Stomach (tissue), 9 donors: ENCODE measurements around the gene LIPG. TPM values are rescaled to one million over a fixed set of nuclear protein-coding genes. Genes with fewer than 3 reads are reported as not detected.

ENCODE experiments used
- DNase-seq, 2 donors: peaks; one replicate each; pipeline versions ENCODE4 v3.0.0 to v3.0.0-alpha.2; 2013 to 2019
- H3K27ac ChIP-seq, 5 donors: fragments of 200-600 bp in 4 of 5; sonication (generic) in 4 of 5; one replicate each; pipeline ENCODE4 v1.5.1; 2013 to 2019; ENCODE audit warnings: mild to moderate bottlenecking in 1 of 5, moderate library complexity in 1 of 5
- H3K27me3 ChIP-seq, 3 donors: fragments of 200-600 bp; sonication (generic); one replicate each; pipeline ENCODE4 v1.5.1; 2017 to 2019; ENCODE audit warnings: mixed run types in 1 of 3
- H3K36me3 ChIP-seq, 4 donors: fragments of 200-600 bp; sonication (generic); 1 replicate in 3 of 4; 2 replicates in 1 of 4; pipeline ENCODE4 v1.5.1; 2016 to 2019
- H3K4me1 ChIP-seq, 4 donors: fragments of 200-600 bp; sonication (generic); one replicate each; pipeline ENCODE4 v1.5.1; 2016 to 2019
- H3K4me3 ChIP-seq, 4 donors: fragments of 200-600 bp; sonication (generic) in 3 of 4; one replicate each; pipeline ENCODE4 v1.5.1; 2016 to 2019; ENCODE audit warnings: mild to moderate bottlenecking in 1 of 4
- H3K9me3 ChIP-seq, 4 donors: fragments of 200-600 bp; sonication (generic); one replicate each; pipeline ENCODE4 v1.5.1; 2016 to 2019
- EP300 ChIP-seq: sonication (generic); formaldehyde crosslinking; IDR thresholded peaks from one replicate; pipeline ENCODE4 v1.6.1; 2017; ENCODE audit warnings: antibody characterized with exemption
- POLR2A ChIP-seq, 4 donors: fragments of 450-650 bp; IDR thresholded peaks; one replicate each; pipeline ENCODE4 v1.6.1; 2016; ENCODE audit warnings: antibody characterized with exemption in 4 of 4, control low read depth in 2 of 4, mild to moderate bottlenecking in 1 of 4, moderate library complexity in 1 of 4
- POLR2AphosphoS5 ChIP-seq, 3 donors: sonication (generic); formaldehyde crosslinking; IDR thresholded peaks; one replicate each; pipeline ENCODE4 v1.6.1; 2016; ENCODE audit warnings: antibody characterized with exemption in 3 of 3
- WGBS, 5 donors: extraction: QIAGEN DNeasy Blood & Tissue Kit in 3 of 5; methylation state at CpG; one replicate each; pipeline versions ENCODE4 v1.1.5 to v1.1.7; 2013 to 2018; 5-methylcytosine and 5-hydroxymethylcytosine counted together
- intact Hi-C: fragments of 100-400 bp; cut with DNase I; formaldehyde crosslinking; loops from one replicate; pipeline ENCODE4 v1.15.1; 2023; ENCODE audit warnings: low total_unique reads
- polyA plus RNA-seq, 3 donors: library from polyadenylated mRNA; stranded (reverse); fragments of 200-250 nt; gene quantifications; one replicate each; pipeline ENCODE4 v1.2.3, GENCODE V29; 2013
- total RNA-seq, 5 donors: library from RNA; depleted of rRNA; stranded (reverse); fragments of >200 nt; gene quantifications; one replicate each; pipeline versions ENCODE4 v1.1.0 to v1.2.3, GENCODE V29; 2014 to 2016
- TF ChIP-seq, protein P1 (sequence below), 7 experiments: fragments of 450-650 bp in 4 of 7; fragments of 200-600 bp in 3 of 7; sonication (generic) in 3 of 7; IDR thresholded peaks; one replicate each; pipeline ENCODE4 v1.5.1; 2016 to 2019; ENCODE audit warnings: antibody characterized with exemption in 7 of 7, control low read depth in 2 of 7, mild to moderate bottlenecking in 1 of 7
- donor health status: healthy with polysubstance abuse.
- donor health status: Bipolar disorder and iron deficiency.
- donor health status: healthy.

The LIPG gene
- total and polyA plus RNA-seq, 8 donors: 0.76 to 6.2 (median 3.2) TPM

DNA sequence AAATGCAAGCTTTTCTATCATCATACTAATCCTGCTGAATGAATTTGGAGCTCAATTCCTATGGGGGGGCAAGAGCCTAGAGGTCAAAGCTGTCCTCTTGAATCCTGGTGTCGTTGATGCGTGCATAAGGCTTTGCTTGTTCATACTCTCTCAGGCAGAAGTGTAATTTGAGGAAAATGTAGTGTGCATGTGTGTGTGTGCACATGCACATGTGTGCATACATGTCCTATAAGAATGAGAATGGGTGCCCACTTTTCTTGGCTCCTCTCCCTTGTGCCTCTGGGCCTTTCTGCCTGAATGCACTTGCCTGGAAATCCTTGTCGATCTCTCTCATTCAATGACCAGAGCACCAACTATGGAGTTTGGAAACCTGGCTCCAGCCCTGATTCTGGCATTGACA is 46.3 kb upstream of the LIPG start:
- TF ChIP-seq, protein P1, sequence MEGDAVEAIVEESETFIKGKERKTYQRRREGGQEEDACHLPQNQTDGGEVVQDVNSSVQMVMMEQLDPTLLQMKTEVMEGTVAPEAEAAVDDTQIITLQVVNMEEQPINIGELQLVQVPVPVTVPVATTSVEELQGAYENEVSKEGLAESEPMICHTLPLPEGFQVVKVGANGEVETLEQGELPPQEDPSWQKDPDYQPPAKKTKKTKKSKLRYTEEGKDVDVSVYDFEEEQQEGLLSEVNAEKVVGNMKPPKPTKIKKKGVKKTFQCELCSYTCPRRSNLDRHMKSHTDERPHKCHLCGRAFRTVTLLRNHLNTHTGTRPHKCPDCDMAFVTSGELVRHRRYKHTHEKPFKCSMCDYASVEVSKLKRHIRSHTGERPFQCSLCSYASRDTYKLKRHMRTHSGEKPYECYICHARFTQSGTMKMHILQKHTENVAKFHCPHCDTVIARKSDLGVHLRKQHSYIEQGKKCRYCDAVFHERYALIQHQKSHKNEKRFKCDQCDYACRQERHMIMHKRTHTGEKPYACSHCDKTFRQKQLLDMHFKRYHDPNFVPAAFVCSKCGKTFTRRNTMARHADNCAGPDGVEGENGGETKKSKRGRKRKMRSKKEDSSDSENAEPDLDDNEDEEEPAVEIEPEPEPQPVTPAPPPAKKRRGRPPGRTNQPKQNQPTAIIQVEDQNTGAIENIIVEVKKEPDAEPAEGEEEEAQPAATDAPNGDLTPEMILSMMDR (IDR thresholded peaks at IDR 0.05): no peak
- no peak overlapping the region for H3K4me3 ChIP-seq
- H3K4me1 ChIP-seq: no peaks in the 10 kb centered on the region
- WGBS, 5 donors: 93 to 98% (median 94%) methylated on average over 3 of the region's 3 CpGs
- intact Hi-C loops: loop anchor here (10.0 kb wide), 1 partner anchor 679 kb away; the partner anchor contains the start of gene MYO5B
- no peak for DNase-seq
- H3K9me3 ChIP-seq: no peaks in the 10 kb centered on the region
- H3K27ac ChIP-seq: no peak overlapping the region
- H3K27me3 ChIP-seq: no peaks in the 10 kb centered on the region
- H3K36me3 ChIP-seq: no peaks in the 10 kb centered on the region

DNA sequence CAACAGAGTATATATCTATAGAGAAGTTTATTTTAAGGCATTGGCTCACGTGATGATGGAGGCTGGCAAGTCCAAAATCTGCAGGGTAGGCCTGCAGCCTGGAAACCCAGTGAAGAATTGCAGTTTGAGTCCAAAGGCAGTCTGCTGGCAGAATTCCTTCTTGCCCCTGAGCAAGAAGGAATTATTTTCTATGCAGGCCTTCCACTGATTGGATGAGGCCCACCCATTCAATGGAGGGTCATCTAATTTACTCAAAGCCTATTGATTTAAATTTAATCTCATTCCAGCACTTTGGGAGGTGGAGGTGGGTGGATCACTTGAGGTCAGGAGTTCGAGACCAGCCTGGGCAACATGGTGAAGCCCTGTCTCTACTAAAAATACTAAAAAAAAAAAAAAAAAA is 44.4 kb upstream of the LIPG start:
- no peak overlapping the region for H3K4me3 ChIP-seq
- no peak for DNase-seq
- intact Hi-C loops: loop anchor here (10.0 kb wide), 1 partner anchor 677 kb away; the partner anchor contains the start of gene MYO5B
- no peaks in the 10 kb centered on the region for H3K4me1 ChIP-seq
- WGBS, 5 donors: 82 to 90% (median 88%) methylated on average over 2 of the region's 2 CpGs
- TF ChIP-seq, protein P1 (IDR thresholded peaks at IDR 0.05): no peak
- TF ChIP-seq POLR2A (IDR thresholded peaks at IDR 0.05) (no peak), POLR2AphosphoS5 (IDR thresholded peaks at IDR 0.05) (no peak)
- H3K36me3 ChIP-seq: no peaks in the 10 kb centered on the region
- no peaks in the 10 kb centered on the region for H3K27me3 ChIP-seq
- H3K9me3 ChIP-seq: no peaks in the 10 kb centered on the region
- no peak overlapping the region for H3K27ac ChIP-seq

DNA sequence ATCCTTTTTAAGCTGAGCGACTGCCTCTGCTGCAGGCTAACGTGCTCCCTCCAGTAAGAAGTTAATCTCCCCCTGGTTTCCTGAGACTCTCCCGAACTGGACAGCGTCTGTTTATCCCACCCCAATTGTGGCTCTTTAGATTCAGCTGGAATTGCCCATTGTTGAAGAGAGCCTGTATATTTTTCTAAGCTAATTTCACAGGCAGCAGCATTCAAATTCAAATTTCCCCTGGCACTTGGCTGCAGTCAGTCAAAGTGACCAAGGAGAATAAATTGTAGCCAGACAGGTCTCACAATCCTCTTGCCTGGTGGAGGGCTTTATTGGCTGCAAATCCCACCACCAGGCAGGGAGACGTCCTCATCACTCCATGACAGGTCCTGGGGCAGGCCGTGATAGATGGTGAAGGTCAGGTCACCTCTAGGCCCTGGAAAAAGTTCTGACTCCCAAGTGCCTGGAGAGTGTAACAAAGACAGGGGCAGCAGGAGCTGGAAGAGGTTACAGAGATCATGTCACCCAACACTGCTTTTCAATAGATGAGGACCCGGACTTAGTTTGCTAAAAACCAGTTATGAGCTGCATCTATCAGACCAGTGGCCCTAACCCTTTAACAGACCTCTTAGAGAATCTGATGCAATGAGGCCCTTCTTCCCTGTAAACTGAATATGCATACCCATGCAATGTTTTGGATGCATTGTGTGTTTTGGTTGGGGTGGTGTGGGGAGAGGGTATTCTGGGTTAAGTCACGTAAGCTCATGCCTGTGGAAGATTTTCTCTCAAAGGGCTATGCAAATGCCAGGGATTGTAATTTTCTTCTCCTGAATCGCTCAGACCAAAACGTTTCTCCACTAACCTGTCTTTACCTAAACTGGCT is 42.5 kb upstream of the LIPG start:
- WGBS, 5 donors: 81 to 86% (median 84%) methylated on average over 10 of the region's 10 CpGs
- intact Hi-C loops: loop anchor here (10.0 kb wide), 1 partner anchor 675 kb away; the partner anchor contains the start of gene MYO5B
- H3K27ac ChIP-seq: no peak overlapping the region
- H3K36me3 ChIP-seq: no peaks in the 10 kb centered on the region
- H3K4me1 ChIP-seq: no peaks in the 10 kb centered on the region
- no peaks in the 10 kb centered on the region for H3K9me3 ChIP-seq
- TF ChIP-seq EP300 (no peak), POLR2AphosphoS5 (IDR thresholded peaks at IDR 0.05) (no peak), POLR2A (IDR thresholded peaks at IDR 0.05) (no peak)
- TF ChIP-seq, protein P1 (IDR thresholded peaks at IDR 0.05): no peak
- no peak overlapping the region for H3K4me3 ChIP-seq
- H3K27me3 ChIP-seq: no peaks in the 10 kb centered on the region
- DNase-seq: no peak

DNA sequence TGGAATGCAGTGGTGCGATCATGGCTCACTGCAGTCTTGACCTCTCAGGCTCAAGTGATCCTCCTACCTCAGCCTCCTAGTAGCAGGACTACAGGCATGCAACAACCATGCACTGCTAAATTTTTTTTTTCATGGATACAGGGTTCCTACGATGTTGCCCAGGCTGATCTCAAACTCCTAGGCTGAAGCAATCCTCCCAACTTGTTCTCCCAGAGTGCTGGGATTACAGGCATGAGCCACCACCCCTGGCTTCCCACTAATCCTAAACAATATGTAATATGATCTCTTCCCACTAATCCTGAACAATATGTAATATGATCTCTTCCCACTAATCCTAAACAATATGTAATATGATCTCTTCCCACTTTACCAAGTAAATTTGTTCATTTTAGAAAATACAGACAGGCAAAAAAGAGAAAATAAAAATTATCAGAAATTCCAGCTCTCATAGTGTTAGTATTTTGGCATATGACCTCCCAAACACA is 41.2 kb upstream of the LIPG start:
- Histone ChIP-seq H3K4me3 (no peak overlapping the region), H3K9me3 (no peaks in the 10 kb centered on the region), H3K27ac (no peak overlapping the region), H3K36me3 (no peaks in the 10 kb centered on the region), H3K4me1 (no peaks in the 10 kb centered on the region), H3K27me3 (no peaks in the 10 kb centered on the region)
- intact Hi-C loops: no loop called here
- no peak for DNase-seq
- 61 to 84% (median 74%) methylated on average over 2 of the region's 2 CpGs for WGBS, 5 donors
- no peak for TF ChIP-seq POLR2A (IDR thresholded peaks at IDR 0.05)
- TF ChIP-seq EP300: no peak
- TF ChIP-seq, protein P1 (IDR thresholded peaks at IDR 0.05): no peak
- no peak for TF ChIP-seq POLR2AphosphoS5 (IDR thresholded peaks at IDR 0.05)
